ENCODE data around the gene CTSH.

CTSH gene

GRCh38 chr15:78944669-78945407 lies at the start of gene CTSH:
Gene CTSH (minus strand): TSS chr15:78945046. CDS start chr15:78944981, 65 bp downstream.
- no peak for TF ChIP-seq CTCF (IDR thresholded peaks at IDR 0.05)
- Mint-ChIP-seq H3K4me3 (peak within 1 kb of the TSS; percentile 85), H3K27ac (no peak within 1 kb of the TSS), H3K9me3 (no peaks in the 10 kb centered on the region), H3K4me1 (peaks cover 6% of the 10 kb centered on the region), H3K27me3 (ENCODE audit: low read depth, poor library complexity) (peaks cover 62% of the 10 kb centered on the region), H3K36me3 (ENCODE audit: low read depth) (no peaks in the 10 kb centered on the region)
- DNase-seq, result peak; percentile 94

GRCh38 chr15:78993931-78994530 lies 49.2 kb upstream of the CTSH start:
- Mint-ChIP-seq H3K36me3 (ENCODE audit: low read depth) (no peaks in the 10 kb centered on the region), H3K4me1 (peaks cover 19% of the 10 kb centered on the region), H3K27me3 (ENCODE audit: low read depth, poor library complexity) (no peaks in the 10 kb centered on the region), H3K9me3 (no peaks in the 10 kb centered on the region), H3K27ac (no peak overlapping the region), H3K4me3 (no peak overlapping the region)
- TF ChIP-seq CTCF (IDR thresholded peaks at IDR 0.05), result no peak
- DNase-seq, result no peak

GRCh38 chr15:78993257-78993930 lies 48.5 kb upstream of the CTSH start:
- peak overlapping the region; percentile 6 for H3K27ac Mint-ChIP-seq
- H3K36me3 Mint-ChIP-seq (ENCODE audit: low read depth), result no peaks in the 10 kb centered on the region
- no peaks in the 10 kb centered on the region for H3K9me3 Mint-ChIP-seq
- H3K4me1 Mint-ChIP-seq, result peaks cover 19% of the 10 kb centered on the region
- H3K27me3 Mint-ChIP-seq (ENCODE audit: low read depth, poor library complexity), result no peaks in the 10 kb centered on the region
- H3K4me3 Mint-ChIP-seq, result no peak overlapping the region
- DNase-seq, result no peak
- TF ChIP-seq CTCF (IDR thresholded peaks at IDR 0.05), result no peak

GRCh38 chr15:78992416-78993256 lies 47.8 kb upstream of the CTSH start:
- Mint-ChIP-seq H3K4me1 (peaks cover 19% of the 10 kb centered on the region), H3K4me3 (no peak overlapping the region), H3K27ac (no peak overlapping the region), H3K36me3 (ENCODE audit: low read depth) (no peaks in the 10 kb centered on the region), H3K9me3 (no peaks in the 10 kb centered on the region), H3K27me3 (ENCODE audit: low read depth, poor library complexity) (no peaks in the 10 kb centered on the region)
- no peak for DNase-seq
- no peak for TF ChIP-seq CTCF (IDR thresholded peaks at IDR 0.05)

GRCh38 chr15:78991879-78992278 lies 47.0 kb upstream of the CTSH start:
- no peak for DNase-seq
- no peak overlapping the region for H3K27ac Mint-ChIP-seq
- no peak for TF ChIP-seq CTCF (IDR thresholded peaks at IDR 0.05)
- peaks cover 18% of the 10 kb centered on the region for H3K4me1 Mint-ChIP-seq
- no peak overlapping the region for H3K4me3 Mint-ChIP-seq
- no peaks in the 10 kb centered on the region for H3K27me3 Mint-ChIP-seq (ENCODE audit: low read depth, poor library complexity)
- H3K9me3 Mint-ChIP-seq, result no peaks in the 10 kb centered on the region
- no peaks in the 10 kb centered on the region for H3K36me3 Mint-ChIP-seq (ENCODE audit: low read depth)
